HEK293 (cell line): Measurements from ENCODE around the gene GATA1.

ENCODE experiments used
- CTCF ChIA-PET: fragments of 350-600 bp; formaldehyde crosslinking; extraction: SDS; loops from one replicate; lab custom pipeline; 2021; ENCODE audit warnings: antibody characterized with exemption; lab: Yijun Ruan, JAX
- POLR2A ChIA-PET: fragments of 300-600 bp; formaldehyde crosslinking; extraction: SDS; loops from one replicate; lab custom pipeline; 2020; ENCODE audit warnings: antibody characterized with exemption, inconsistent platforms; lab: Yijun Ruan, JAX
- H3K27ac ChIP-seq: fragments of 200-500 bp; sonication (Bioruptor generic); 2 replicates; pipeline ENCODE4 v1.5.1; 2014; ENCODE audit warnings: low read depth, low read length, control low read depth, inconsistent platforms; ENCODE audit errors: extremely low read depth
- H3K36me3 ChIP-seq, 2 experiments: fragments of 200-500 bp in 1 of 2; sonication (Bioruptor generic) in 1 of 2; 1 replicate in 1 of 2; 2 replicates in 1 of 2; pipeline ENCODE4 v1.5.1; 2014 to 2017; ENCODE audit warnings: inconsistent platforms in 2 of 2, low read length in 2 of 2; ENCODE audit not compliant: control insufficient read depth in 2 of 2, insufficient read depth in 1 of 2
- H3K4me1 ChIP-seq: fragments of 200-500 bp; sonication (Bioruptor generic); 2 replicates; pipeline ENCODE4 v1.5.1; 2014; ENCODE audit warnings: mild to moderate bottlenecking, low read length, inconsistent platforms; ENCODE audit not compliant: control insufficient read depth, insufficient read depth
- H3K4me3 ChIP-seq: 2 replicates; pipeline ENCODE4 v1.5.1; 2011; ENCODE audit warnings: low read depth, mild to moderate bottlenecking, control low read depth, low read length, moderate library complexity
- H3K9me3 ChIP-seq: fragments of 200-500 bp; sonication (Bioruptor generic); 2 replicates; pipeline ENCODE4 v1.5.1; 2014; ENCODE audit warnings: low read depth, low read length, inconsistent platforms; ENCODE audit not compliant: control insufficient read depth, insufficient read depth
- BCL11A ChIP-seq: fragments of 450-650 bp; formaldehyde crosslinking; IDR thresholded peaks from 2 replicates; pipeline ENCODE4 v1.5.1; 2016; ENCODE audit warnings: low read depth, missing biosample characterization, missing genetic modification characterization
- EGR2 ChIP-seq: fragments of 450-650 bp; formaldehyde crosslinking; IDR thresholded peaks from 2 replicates; pipeline ENCODE4 v1.5.1; 2016; ENCODE audit warnings: low read depth, missing biosample characterization, missing genetic modification characterization
- HOXA7 ChIP-seq: sonication (generic); formaldehyde crosslinking; IDR thresholded peaks from 2 replicates; pipeline ENCODE4 v1.8.1; 2022; ENCODE audit warnings: missing genetic modification reagents, borderline replicate concordance
- OSR2 ChIP-seq: fragments of 450-650 bp; formaldehyde crosslinking; IDR thresholded peaks from 2 replicates; pipeline ENCODE4 v1.5.1; 2016; ENCODE audit warnings: missing biosample characterization, missing genetic modification characterization
- OVOL3 ChIP-seq: fragments of 450-650 bp; formaldehyde crosslinking; IDR thresholded peaks from 2 replicates; pipeline ENCODE4 v1.5.1; 2016; ENCODE audit warnings: missing biosample characterization, missing genetic modification characterization
- REPIN1 ChIP-seq: fragments of 450-650 bp; formaldehyde crosslinking; IDR thresholded peaks from 2 replicates; pipeline ENCODE4 v1.5.1; 2017; ENCODE audit warnings: missing biosample characterization, missing genetic modification characterization, low read depth
- REST ChIP-seq: fragments of 450-650 bp; formaldehyde crosslinking; IDR thresholded peaks from 2 replicates; pipeline ENCODE4 v1.5.1; 2016; ENCODE audit warnings: missing biosample characterization, missing genetic modification characterization
- ZBTB20 ChIP-seq: fragments of 450-650 bp; formaldehyde crosslinking; IDR thresholded peaks from 2 replicates; pipeline ENCODE4 v1.5.1; 2016; ENCODE audit warnings: missing biosample characterization, missing genetic modification characterization
- ZFP41 ChIP-seq: fragments of 450-650 bp; formaldehyde crosslinking; IDR thresholded peaks from 2 replicates; pipeline ENCODE4 v1.5.1; 2016; ENCODE audit warnings: missing biosample characterization, missing genetic modification characterization, borderline replicate concordance
- ZNF223 ChIP-seq: fragments of 450-650 bp; formaldehyde crosslinking; IDR thresholded peaks from 2 replicates; pipeline ENCODE4 v1.5.1; 2016; ENCODE audit warnings: missing biosample characterization, missing genetic modification characterization
- ZNF292 ChIP-seq: fragments of 450-650 bp; formaldehyde crosslinking; IDR thresholded peaks from 2 replicates; pipeline ENCODE4 v1.5.1; 2016; ENCODE audit warnings: low read depth, missing biosample characterization, missing genetic modification characterization, borderline replicate concordance
- ZNF341 ChIP-seq: fragments of 450-650 bp; formaldehyde crosslinking; IDR thresholded peaks from 2 replicates; pipeline ENCODE4; 2016; ENCODE audit warnings: low read depth, missing biosample characterization, missing genetic modification characterization
- ZNF394 ChIP-seq: fragments of 450-650 bp; formaldehyde crosslinking; IDR thresholded peaks from 2 replicates; pipeline ENCODE4 v1.5.1; 2016; ENCODE audit warnings: missing biosample characterization, missing genetic modification characterization, mild to moderate bottlenecking, moderate library complexity, borderline replicate concordance
- ZNF639 ChIP-seq: fragments of 450-650 bp; formaldehyde crosslinking; IDR thresholded peaks from 2 replicates; pipeline ENCODE4 v1.5.1; 2016; ENCODE audit warnings: missing biosample characterization, missing genetic modification characterization
- ZNF658 ChIP-seq: fragments of 450-650 bp; formaldehyde crosslinking; IDR thresholded peaks from 2 replicates; pipeline ENCODE4; 2016; ENCODE audit warnings: missing biosample characterization, missing genetic modification characterization
- ZNF670 ChIP-seq: fragments of 450-650 bp; formaldehyde crosslinking; IDR thresholded peaks from 2 replicates; pipeline ENCODE4 v1.5.1; 2016; ENCODE audit warnings: missing biosample characterization, missing genetic modification characterization, low read depth
- ZNF701 ChIP-seq: fragments of 450-650 bp; formaldehyde crosslinking; IDR thresholded peaks from 2 replicates; pipeline ENCODE4 v1.5.1; 2016; ENCODE audit warnings: missing biosample characterization, missing genetic modification characterization
- ZNF776 ChIP-seq: fragments of 450-650 bp; formaldehyde crosslinking; IDR thresholded peaks from 2 replicates; pipeline ENCODE4 v1.5.0; 2017; ENCODE audit warnings: missing biosample characterization, missing genetic modification characterization, borderline replicate concordance
- TF ChIP-seq, protein P1 (sequence below): fragments of 450-650 bp; formaldehyde crosslinking; IDR thresholded peaks from 2 replicates; pipeline ENCODE4 v1.5.1; 2016; ENCODE audit warnings: missing biosample characterization, missing genetic modification characterization
- TF ChIP-seq, protein P2 (sequence below): fragments of 450-650 bp; formaldehyde crosslinking; IDR thresholded peaks from 2 replicates; pipeline ENCODE4 v1.5.1; 2016; ENCODE audit warnings: missing biosample characterization, missing genetic modification characterization

GATA1 gene

DNA sequence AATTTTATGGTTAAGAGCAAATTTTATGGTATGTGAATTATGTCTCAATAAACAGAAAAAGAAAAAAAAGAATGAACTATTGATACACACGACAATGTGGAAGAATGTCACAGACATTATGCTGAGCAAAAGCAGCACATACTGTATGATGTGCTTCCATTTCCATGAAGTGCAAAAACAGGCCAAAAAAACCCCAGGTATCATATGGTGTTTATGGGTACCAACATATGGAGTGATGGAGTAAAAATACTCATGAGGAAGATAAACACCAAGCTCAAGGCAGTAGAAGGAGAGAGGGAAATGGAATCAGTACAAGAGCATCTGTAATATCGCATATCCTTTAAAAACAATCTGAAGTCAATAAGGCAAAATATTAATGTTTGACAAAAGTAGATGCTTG lies 4.2 kb upstream of the GATA1 start:
- ChIA-PET POLR2A (no interaction called here), CTCF (no interaction called here)
- H3K4me3 ChIP-seq: no peak overlapping the region
- H3K27ac ChIP-seq: no peak overlapping the region
- no peaks in the 10 kb centered on the region for H3K36me3 ChIP-seq
- no peaks in the 10 kb centered on the region for H3K9me3 ChIP-seq
- no peaks in the 10 kb centered on the region for H3K4me1 ChIP-seq
- TF ChIP-seq ZNF776 (tag by site-specific recombination): no peak
- no peak for TF ChIP-seq OSR2
- no peak for TF ChIP-seq ZNF292
- TF ChIP-seq, protein P1, sequence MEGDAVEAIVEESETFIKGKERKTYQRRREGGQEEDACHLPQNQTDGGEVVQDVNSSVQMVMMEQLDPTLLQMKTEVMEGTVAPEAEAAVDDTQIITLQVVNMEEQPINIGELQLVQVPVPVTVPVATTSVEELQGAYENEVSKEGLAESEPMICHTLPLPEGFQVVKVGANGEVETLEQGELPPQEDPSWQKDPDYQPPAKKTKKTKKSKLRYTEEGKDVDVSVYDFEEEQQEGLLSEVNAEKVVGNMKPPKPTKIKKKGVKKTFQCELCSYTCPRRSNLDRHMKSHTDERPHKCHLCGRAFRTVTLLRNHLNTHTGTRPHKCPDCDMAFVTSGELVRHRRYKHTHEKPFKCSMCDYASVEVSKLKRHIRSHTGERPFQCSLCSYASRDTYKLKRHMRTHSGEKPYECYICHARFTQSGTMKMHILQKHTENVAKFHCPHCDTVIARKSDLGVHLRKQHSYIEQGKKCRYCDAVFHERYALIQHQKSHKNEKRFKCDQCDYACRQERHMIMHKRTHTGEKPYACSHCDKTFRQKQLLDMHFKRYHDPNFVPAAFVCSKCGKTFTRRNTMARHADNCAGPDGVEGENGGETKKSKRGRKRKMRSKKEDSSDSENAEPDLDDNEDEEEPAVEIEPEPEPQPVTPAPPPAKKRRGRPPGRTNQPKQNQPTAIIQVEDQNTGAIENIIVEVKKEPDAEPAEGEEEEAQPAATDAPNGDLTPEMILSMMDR (tag by site-specific recombination): no peak
- no peak for TF ChIP-seq ZFP41
- TF ChIP-seq REPIN1 (tag by site-specific recombination): no peak
- no peak for TF ChIP-seq ZNF394
- TF ChIP-seq OVOL3: no peak

DNA sequence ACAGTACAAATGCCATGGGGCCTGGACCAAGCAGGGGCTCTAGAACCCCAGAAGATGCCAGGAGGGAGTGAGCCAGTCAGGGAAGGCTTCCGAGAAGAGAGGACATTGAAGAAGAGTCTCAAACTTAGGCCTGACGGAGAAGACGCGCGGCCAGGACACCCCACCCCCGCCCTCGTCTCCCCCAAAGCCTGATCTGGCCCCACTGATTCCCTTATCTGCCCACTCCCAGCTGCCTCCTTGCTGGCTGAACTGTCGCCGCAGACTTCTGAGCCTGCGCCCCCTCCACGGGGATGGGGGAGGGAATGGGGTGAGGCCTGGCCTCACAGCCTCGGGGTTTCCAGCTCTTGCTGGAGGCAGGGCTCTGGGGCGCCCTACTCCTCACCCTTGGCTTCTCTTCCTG lies 3.6 kb upstream of the GATA1 start:
- POLR2A ChIA-PET: no interaction called here
- TF ChIP-seq ZNF701 (tag by site-specific recombination) (no peak), ZNF639 (tag by site-specific recombination) (no peak), REPIN1 (tag by site-specific recombination) (no peak), ZNF341 (tag by site-specific recombination) (no peak), ZNF670 (tag by site-specific recombination) (no peak), ZBTB20 (no peak), EGR2 (no peak), BCL11A (tag by site-specific recombination) (no peak), ZNF223 (tag by site-specific recombination) (no peak), HOXA7 (CRISPR knock-in tag) (no peak), ZNF658 (tag by site-specific recombination) (no peak), REST (tag by site-specific recombination) (no peak), ZFP41 (no peak)
- TF ChIP-seq, protein P2, sequence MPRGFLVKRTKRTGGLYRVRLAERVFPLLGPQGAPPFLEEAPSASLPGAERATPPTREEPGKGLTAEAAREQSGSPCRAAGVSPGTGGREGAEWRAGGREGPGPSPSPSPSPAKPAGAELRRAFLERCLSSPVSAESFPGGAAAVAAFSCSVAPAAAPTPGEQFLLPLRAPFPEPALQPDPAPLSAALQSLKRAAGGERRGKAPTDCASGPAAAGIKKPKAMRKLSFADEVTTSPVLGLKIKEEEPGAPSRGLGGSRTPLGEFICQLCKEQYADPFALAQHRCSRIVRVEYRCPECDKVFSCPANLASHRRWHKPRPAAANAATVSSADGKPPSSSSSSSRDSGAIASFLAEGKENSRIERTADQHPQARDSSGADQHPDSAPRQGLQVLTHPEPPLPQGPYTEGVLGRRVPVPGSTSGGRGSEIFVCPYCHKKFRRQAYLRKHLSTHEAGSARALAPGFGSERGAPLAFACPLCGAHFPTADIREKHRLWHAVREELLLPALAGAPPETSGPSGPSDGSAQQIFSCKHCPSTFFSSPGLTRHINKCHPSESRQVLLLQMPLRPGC (tag by site-specific recombination): no peak
- CTCF ChIA-PET: no interaction called here

More for the DNA sequence above, 3.6 kb upstream of the GATA1 start:
- Histone ChIP-seq H3K4me1 (no peaks in the 10 kb centered on the region), H3K9me3 (no peaks in the 10 kb centered on the region), H3K27ac (no peak overlapping the region), H3K4me3 (no peak overlapping the region), H3K36me3 (no peaks in the 10 kb centered on the region)
